HL-60/S4 treated with phorbol 12-myristate 13-acetate at 8.2 ng/mL for 4 days and 3 days (cell line): Measurements from ENCODE around the gene ZNF681.
"Not testable (repeated sequence)": the region's sequence is repeated elsewhere in the genome, so short reads cannot be mapped to it uniquely, and the experiment has no call there.

Experiments
- in situ Hi-C: fragments of 300-500 bp; cut with MboI; formaldehyde crosslinking; loops from 2 replicates; pipeline ENCODE4 v1.15.0; 2022; ENCODE audit warnings: low sequenced_read_pairs

Gene ZNF681

DNA sequence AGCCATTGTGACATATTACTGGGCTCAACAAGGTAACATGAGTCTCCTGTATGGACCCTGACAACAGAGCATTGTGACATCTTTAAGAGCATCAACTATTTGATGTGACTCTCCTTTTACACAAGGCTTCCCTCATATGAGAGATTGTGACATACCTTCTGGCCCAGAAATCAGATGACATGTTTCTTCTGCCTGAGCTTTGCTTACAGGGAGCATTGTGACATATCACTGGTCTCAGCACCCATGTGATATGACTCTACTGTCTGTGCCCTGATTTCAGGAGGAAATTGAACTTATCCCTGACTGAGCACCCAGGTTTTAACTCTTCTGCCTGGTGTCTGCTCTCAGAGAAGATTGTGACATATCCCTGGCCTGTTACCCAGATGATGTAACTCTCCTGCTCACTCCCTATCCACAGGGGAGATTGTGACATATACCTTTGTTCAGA lies 15.9 kb upstream of the ZNF681 start:
- in situ Hi-C loops = no loop called here

DNA sequence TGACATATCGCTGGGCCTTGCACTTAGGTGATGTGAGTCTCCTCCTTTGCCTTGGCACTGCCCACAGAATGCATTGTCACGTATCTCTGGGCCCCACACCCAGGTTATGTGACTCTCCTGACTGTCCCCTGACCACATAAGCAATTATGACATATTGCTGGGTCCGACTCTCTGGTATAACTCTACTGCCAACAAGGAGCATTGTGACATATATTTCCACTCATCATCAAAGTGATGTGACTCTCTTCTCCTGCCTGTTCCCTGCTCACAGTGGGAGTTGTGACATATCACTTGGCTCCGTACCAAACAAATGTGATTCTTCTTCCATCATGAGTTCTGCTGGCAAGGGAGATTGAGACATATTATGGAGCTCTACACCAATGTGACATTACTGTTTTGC lies 15.4 kb upstream of the ZNF681 start:
- in situ Hi-C loops = no loop called here

DNA sequence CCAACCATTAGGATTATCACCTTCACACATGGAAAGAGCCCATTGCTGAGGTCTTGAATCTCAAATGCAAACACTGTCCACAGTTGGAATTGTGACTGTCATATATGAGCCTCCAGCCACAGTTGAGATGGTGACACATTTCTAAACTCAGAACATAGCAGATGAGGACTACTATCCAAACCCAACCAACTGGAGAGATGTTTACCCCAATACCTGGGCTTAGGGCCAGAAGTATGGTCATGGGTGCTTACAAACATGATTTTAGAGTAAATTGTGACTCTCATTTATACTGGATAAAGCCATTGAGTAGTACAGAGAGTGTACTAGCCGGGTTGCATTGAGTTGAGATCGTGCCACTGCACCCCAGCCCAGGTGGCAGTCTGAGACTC lies 14.0 kb upstream of the ZNF681 start:
- in situ Hi-C loops = no loop called here

DNA sequence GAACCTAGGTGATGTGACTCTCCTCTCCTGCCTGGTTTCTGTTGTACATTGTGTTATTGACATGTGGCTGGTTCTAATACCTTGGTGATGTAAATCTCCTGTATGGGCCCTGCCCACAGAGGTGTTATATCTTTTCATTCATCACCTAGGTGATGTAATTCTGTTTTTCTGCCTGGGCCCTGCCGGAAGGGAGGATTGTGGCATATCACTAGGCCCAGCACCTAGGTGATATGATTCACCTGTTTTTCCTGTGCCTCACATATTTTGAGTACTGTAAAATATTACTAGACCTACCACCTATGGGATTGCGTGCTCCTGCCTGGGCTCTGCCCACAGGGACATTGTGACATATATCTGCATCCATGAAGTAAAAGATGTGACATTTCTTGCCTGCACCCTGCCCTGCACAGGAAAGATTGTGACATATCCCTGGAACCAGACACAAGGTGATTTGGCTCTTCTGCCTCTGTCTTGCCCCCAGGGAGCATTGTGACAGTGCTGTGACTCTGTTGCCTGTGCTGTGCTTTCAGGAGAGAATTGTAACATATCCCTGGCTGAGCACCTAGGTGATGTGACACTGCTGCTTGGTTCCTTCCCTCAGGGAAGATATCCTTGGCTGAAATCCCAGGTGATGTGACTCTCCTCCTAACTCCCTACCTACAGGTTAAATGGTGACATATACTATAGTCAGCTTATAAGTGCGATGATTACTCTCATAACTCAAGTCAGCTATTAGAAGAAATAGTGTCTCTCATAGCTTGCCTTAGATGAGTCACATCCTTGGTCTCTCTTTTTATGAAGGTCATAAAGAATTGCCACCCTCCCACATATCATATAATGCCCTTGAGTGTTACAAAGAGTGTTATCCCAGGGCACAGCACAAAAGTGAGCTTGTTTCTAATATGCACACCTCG lies 13.3 kb upstream of the ZNF681 start:
- in situ Hi-C loops = no loop called here

DNA sequence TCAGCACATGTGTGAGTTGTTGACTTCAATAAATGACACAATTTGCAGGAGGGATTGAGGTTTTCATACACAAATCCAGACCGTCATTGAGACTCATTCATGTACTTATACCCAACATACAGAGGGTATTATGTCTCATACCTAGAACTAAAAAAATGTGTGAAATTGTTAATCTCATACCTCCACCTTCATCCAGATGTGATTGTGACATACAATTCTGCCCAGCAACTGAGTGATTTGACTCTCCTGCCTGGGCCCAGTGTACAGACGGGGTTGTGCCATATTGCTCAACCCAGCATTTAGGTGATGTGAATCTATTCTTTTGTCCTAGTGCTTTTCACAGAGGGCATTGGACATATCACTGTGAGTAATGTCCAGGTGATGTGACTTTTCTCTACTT lies 12.6 kb upstream of the ZNF681 start:
- in situ Hi-C loops = no loop called here

DNA sequence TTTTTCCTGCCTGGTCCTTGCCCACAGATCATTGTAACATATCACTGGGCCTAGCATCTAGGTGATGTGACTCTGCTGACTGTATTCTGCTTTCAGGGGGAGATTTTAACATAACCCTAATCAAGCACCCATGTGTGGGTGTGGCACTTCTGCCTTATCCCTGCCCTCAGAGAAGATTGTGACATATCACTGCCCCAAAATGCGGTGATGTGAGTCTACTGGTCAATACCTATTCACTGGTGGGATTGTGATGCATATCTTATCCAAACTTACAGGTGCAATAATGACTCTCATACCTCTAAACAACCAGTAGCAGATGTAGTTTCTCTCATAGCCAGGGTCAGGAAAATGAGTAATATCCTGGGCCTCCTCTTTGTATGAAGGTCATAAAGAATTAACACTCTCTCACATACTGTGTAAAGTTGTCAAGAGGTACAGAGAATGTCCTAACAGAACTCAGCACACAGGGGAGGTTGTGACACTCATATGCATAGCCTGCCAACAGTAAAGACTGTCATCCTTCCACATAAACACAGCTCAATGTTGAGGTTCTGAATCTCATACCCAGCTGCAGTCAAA lies 12.1 kb upstream of the ZNF681 start:
- in situ Hi-C loops = no loop called here

DNA sequence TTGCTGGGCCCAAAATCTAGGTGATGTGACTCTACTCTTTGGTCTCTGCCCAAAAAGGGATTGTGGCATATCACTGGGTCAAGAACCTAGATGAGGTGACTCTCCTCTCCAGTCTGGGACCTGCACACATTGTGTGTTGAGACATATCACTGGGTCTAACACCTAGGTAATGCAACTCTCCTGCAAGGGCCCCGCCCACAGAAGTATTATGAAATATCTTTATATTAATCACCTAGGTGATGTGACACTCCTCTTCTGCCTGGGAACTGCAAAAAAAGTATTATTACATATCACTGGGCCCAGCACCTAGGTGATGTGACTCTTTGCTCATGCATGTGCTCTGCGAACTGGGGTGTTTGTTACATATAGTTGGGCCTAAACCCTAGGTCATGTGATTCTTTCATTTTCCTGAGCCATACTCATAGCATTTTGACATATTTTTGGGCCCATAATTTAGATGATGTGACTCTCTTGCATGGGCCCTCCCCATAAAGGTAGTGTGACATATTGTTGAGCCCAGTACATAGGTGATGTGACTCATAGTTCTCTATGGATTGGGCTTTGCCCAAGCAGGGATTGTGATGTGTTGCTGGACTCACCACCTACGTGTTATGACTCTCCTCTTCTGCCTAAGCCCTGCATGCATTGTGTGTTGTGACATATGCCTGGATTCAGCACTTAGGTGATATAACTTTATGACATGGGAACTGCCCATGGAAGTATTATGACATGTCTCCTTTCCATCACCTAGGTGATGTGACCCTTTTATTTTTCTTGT lies 11.2 kb upstream of the ZNF681 start:
- in situ Hi-C loops = no loop called here

DNA sequence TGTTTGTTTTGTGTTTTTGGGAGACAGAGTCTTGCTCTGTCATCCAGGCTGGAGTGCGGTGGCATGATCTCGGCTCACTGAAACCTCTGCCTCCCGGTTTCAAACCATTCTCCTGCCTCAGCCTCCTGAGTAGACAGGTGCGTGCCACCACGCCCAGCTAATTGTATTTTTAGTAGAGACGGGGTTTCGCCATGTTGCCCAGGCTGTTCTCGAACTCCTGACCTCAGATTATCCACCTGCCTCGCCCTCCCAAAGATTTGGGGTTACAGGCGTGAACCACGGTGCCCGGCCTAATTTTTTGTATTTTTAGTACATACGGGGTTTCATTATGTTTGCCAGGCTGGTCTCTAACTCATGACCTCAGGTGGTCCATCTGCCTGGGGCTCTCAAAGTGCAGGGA lies 8.3 kb upstream of the ZNF681 start:
- in situ Hi-C loops = no loop called here

DNA sequence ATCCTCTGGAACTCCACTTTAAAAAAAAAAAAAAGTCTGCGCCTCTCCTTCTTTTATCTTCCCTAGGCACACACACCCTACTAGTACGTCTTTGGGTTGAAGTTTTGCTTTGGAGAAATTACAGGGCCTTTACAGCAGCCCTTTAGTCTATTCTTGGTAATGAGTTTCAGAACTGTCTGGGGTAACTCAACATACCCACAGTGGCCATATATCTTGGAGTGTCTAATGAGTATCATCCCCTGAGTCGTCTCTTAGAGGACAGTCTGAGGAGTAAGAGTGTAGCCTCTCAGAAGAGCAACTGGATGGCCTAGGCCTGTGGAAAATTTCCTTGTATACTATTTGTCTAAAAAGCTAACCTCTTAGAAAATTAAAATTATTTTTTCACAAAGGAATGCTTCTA lies 6.1 kb upstream of the ZNF681 start:
- in situ Hi-C loops = no loop called here

DNA sequence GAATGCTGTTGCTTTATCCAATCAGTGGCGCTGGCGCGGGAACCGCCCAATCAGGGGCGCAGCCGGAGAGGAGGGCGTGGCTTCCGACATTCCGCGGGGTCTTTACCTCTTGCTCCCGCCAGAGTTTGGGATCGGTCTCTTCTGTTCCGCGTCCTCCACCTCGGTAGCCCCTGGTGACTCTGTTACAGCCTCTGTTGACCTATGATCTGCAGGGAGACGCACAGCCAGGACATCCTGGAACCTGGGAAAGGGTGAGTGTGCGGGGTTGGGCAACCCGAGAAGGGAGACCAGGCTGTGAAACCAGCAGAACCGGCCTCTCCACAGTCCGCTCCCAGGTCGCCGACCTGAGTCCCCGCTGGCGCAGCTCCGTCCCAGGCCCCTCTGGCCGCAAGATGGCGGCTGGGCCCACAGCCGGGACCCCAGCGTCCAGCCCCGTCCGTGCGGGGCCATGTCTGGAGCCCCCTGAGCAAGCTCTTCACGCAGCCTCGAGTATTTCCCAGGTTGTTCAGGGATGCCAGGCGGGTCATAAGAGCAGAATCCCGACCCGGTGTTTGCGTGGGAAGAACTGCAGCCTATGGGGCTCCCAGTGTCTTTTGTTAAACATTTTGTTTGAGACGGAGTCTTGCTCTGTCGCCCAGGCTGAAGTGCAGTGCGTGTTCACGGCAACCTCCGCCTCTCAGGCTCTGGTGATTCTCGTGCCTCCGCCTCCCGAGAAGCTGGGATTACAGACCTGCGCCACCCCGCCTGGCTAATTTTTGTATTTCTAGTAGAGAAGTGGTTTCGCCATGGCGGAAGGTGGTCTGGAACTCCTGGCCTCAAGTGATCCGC lies 4.4 kb upstream of the ZNF681 start:
- in situ Hi-C loops = no loop called here

DNA sequence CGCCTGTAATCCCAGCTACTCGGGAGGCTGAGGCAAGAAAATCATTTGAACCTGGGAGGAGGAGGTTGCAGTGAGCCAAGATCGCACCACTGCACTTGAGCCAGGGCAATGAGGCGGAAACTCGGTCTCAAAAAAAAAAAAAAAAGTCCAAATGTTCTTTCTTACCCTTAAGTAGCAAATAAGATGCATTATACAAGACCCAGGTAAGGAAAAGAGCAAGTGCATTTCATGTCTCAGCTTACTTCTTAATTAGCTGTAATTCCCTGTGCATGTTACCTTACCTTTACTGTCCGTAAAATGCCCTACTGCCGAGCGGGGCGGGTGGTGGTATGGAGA lies 3.8 kb upstream of the ZNF681 start:
- in situ Hi-C loops = no loop called here

DNA sequence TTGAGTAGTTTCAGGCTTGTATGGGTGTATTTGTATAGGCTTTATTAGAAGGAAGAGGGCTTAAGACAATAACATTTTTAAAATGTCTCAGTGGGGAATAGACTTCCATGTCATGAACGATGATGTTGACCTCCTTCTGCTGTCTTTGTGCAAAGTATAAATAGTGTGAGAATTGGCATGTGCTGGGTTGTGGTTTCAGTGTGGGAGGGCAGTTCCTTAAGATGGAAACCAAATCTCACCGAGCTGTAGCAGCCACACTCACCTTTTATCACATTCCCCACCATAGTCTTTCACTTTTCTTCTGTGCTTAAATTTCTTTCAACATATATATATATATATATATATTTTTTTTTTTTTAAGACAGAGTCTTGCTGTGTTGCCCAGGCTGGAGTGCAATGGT lies 1.6 kb upstream of the ZNF681 start:
- in situ Hi-C loops = not testable (repeated sequence)

DNA sequence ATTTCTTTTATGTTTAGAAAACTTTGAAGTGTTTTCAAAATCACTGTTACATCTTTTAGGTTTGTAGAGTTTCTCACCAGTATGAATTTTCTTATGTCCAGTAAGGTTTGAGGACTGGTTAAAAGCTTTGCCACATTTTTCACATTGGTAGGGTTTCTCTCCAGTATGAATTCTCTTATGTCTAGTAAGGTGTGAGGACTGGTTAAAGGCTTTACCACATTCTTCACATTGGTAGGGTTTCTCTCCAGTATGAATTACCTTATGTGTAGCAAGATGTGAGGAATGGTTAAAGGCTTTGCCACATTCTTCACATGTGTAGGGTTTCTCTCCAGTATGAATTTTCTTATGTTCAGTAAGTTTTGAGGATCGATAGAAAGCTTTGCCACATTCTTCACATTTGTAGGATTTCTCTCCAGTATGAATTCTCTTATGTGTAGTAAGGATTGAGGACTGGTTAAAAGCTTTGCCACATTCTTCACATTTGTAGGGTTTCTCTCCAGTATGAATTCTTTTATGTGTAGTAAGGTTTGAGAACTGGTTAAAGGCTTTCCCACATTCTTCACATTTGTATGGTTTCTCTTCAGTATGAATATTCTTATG lies 15.0 kb downstream of the ZNF681 start:
- in situ Hi-C loops = not testable (repeated sequence)

DNA sequence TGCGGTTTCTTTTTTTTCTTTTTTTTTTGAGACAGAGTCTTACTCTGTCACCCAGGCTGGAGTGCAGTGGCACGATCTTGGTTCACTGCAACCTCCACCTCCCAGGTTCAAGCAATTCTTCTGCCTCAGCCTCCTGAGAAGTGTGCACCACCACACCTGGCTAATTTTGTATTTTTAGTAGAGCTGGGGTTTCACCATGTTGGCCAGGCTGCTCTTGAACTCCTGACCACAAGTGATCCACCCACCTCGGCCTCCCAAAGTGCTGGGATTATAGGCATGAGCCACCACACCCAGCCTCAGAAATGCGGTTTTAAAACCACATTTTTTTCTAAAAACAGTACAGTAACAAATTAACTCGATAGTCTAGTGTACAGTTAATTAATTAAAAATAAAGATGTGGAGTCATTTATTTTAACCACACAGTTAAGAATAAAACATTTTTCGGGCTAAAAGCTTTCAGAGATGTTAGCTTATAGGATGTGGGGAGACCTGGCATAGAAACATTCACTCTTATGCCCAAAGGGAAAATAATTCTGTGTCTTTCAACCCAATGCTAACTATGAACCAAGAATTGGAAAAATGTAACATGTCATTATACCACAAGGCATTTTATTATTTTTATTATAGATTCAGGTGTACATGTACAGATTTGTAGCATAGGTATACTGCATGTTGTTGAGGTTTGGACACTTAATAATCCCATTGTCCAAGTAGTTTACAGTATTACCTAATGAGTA lies 27.8 kb downstream of the ZNF681 start:
- in situ Hi-C loops = not testable (repeated sequence)

DNA sequence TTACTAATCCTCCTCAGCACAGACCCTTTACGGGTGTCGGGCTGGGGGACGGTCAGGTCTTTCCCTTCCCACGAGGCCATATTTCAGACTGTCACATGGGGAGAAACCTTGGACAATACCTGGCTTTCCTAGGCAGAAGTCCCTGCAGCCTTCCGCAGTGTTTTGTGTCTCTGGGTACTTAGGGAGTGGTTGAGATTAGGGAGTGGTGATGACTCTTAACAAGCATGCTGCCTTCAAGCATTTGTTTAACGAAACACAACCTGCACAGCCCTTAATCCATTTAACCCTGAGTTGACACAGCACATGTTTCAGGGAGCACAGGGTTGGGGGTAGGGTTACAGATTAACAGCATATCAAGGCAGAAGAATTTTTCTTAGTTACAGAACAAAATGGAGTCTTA lies 34.5 kb downstream of the ZNF681 start:
- in situ Hi-C loops = not testable (repeated sequence)

DNA sequence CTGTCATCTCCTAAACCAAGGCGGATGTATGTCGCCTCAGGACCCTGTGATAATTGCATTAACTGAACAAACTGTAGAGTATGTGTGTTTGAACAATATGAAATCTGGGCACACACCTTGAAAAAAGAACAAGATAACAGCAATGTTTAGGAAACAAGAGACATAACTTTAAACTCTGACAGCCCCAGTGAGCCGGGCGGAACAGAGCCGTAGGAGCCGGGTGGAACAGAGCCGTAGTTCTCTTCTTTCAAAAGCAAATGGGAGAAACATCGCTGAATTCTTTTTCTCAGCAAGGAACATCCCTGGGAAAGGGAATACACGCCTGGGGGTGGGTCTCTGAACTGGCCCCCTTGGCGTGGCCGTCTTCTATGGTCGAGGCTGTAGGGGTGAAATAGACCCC lies 39.9 kb downstream of the ZNF681 start:
- in situ Hi-C loops = no loop called here

DNA sequence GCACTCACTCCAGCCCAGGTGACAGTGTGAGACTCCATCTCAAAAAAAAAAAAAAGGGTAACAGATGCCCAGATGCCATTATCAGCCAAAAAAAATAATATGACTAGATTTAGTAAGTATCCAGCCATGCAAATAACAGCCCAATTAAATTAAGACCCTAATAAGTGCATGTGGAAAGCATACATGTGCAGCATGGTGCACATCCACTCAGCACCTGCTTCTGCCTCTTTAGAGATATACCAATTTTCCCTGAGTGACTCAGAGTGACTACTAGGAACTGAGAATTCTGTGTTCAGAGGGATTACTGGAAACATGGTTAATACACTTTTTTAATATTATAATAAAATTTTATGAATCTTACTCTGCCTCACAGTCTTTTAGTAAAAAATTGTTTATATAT lies 41.9 kb downstream of the ZNF681 start:
- in situ Hi-C loops = no loop called here

DNA sequence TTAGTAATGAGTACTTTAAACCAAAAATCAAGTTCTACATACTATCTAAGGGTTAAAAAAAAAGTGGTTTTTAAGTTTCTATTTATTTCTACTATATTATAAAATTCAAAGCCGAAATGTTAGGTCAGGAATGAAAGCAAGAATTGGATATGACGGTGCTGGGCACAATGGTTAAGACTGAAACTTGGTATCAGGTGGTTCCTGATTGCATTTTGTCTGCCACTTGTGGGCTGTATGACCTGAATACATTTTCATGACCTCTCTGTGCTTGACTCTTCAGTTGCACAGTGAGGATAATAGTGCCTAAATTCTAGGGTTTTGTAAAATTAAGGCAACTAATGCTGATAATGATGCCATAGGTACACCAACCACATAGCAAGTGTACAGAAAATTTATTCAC lies 49.3 kb downstream of the ZNF681 start:
- in situ Hi-C loops = no loop called here

DNA sequence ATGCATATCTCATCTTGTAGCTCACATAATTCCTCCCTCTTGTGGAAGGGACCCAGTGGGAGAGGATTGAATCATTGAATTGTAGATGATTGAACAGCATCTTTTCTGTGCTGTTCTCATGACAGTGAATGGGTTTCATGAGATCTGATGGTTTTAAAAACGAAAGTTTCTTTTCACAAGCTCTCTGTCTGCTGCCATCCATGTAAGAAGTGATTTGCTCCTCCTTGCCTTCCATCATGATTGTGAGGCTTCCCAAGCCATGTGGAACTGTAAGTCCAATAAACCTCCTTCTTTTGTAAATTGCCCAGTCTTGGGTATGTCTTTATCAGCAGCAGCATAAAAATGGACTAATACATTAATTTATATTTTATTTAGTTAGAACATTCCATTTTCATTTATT lies 52.0 kb downstream of the ZNF681 start:
- in situ Hi-C loops = no loop called here

DNA sequence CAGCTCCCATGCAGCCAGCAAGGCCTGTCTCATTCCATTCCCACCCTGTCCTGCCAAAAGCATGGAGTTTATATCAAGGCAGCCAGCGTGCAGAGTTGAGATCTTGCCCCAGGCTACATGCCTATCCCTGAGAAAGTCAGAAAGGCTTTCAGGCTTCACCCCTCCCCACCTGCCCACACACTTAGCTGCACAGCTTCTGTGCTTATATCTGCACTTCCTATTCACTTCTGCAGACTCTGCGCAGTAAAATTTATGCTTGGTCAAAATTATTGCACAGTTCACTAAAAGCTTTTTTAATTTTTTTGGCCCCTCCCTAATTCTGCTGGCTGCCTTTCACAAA lies 59.2 kb downstream of the ZNF681 start:
- in situ Hi-C loops = no loop called here
